ENCODE data around the gene CATSPERZ. TPM values are rescaled to one million over a fixed set of nuclear protein-coding genes. Genes with fewer than 3 reads are reported as not detected.
"Not testable (repeated sequence)": the region's sequence is repeated elsewhere in the genome, so short reads cannot be mapped to it uniquely, and the experiment has no call there.

The CATSPERZ gene
- total RNA-seq, 1 donor from 2014 or later = 0.39 TPM

DNA sequence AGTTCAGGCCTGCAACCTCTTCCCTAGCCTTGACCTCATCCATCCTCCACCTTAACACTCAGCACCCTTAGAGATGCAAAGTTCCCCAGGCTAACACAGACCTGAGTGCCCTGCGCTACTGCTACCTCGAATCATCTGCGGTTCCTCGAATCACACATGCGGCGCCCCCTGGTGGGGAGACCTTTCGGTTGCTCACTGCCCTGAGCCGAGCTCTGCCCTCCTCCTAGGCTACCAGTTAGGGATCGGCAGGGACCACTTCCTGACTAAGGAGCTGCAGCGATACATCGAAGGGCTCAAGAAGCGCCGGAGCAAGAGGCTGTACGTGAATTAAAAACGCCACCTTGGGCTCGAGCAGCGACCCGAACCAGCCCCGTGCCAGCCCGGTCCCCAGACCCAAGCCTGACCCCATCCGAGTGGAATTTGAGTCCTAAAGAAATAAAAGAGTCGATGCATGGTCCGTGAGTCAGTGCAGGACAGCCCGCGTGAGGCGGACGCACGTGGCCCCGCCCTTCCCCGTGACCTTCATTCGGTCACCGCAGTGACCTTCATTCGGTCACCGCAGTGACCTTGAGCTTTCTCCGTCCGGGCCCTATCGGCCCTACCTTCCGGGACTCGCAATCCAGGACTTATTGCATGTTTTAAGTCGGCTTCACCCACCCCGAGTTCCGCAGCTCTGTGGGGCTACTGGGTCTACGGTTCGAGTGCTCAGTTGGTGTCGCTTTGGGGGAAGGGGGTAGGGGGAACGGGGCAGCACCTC, 4.3 kb downstream of the CATSPERZ start:
- peak; percentile 75 for DNase-seq

DNA sequence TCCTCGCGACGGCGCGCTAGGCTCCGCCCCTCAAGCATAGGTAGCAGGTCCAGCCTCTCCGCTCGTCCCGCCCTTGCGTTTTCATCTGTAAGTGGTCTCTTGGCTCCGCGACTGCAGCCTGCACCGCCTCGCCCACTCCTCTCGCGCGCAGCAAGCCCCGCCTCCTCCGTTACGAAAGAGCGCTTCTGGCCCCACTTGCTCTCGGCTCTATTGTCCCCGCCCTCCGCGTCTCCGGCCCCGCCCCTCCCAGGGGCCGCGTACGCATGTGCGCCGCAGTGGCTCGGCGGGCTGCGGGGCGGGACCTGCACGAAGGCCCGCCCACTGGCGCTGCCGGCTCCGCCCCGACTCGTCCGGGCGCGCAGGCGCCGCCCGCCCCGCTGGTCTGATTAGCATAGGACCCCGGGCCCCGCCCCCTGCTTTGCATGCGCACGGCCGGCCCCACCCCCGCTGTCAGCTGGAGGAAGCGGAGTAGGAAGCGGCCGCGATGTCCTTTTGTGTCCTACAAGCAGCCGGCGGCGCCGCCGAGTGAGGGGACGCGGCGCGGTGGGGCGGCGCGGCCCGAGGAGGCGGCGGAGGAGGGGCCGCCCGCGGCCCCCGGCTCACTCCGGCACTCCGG, 5.0 kb downstream of the CATSPERZ start, which contains the start of gene ESRRA:
TSS of gene ESRRA (plus strand) at position 450 of the 616 bp plus-strand sequence. CDS start 1,656 bp downstream, outside the sequence.
- peak; percentile 98 for DNase-seq

DNA sequence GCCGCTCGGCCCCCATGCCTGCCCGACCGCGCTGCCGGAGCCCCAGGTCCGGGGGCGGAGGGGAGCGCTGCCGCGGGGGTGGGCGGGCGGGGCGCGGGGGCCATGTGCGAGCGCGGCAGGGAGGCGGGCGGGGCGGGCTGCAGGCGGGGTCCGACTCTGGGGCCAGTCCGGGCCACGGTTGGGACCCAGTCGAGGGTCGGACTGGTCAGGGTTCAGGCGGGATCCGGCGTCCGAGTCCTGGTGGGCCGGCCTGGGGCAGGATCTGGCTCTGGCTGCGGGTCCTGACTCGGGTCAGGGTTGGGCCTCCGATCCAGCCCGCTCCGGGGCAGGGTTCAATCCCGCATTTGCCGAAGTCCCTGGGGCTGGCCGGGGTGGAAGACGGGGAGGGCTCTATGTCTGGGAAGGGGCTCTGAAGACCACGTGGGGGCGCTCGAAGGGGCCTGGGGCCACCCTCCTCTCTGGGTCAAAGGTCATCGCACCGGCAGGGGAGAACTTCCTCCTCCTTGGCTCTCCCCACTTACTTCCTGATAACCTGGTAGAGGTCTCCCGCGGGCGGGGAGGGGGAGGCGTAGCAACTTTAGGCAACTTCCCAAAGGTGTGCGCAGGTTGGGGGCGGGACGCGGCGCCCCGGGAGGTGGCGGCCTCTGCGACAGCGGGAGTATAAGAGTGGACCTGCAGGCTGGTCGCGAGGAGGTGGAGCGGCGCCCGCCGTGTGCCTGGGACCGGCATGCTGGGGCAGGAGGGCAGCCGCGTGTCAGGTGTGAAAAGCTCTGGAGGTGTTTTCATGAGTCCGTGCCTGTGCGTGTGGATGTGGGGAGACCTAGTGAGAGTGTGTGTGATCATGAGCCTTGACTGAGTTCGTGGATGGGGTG, 5.8 kb downstream of the CATSPERZ start:
- DNase-seq = no peak

DNA sequence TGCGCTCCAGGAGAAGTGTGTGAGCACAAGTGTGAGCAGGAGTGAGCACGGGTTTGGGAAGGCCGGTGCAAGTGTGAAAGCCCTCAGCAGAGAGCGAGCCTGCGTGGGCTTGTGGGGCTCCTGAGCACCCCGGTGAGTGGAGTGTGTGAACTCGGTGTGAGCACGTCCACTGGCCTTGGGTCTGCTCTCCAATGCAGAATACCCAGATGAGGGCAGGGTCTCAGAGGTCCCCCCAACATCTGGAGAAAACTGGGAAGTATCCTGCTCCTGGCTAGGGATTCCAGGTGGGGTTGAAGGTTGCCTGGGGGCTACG, 6.4 kb downstream of the CATSPERZ start:
- DNase-seq = no peak

DNA sequence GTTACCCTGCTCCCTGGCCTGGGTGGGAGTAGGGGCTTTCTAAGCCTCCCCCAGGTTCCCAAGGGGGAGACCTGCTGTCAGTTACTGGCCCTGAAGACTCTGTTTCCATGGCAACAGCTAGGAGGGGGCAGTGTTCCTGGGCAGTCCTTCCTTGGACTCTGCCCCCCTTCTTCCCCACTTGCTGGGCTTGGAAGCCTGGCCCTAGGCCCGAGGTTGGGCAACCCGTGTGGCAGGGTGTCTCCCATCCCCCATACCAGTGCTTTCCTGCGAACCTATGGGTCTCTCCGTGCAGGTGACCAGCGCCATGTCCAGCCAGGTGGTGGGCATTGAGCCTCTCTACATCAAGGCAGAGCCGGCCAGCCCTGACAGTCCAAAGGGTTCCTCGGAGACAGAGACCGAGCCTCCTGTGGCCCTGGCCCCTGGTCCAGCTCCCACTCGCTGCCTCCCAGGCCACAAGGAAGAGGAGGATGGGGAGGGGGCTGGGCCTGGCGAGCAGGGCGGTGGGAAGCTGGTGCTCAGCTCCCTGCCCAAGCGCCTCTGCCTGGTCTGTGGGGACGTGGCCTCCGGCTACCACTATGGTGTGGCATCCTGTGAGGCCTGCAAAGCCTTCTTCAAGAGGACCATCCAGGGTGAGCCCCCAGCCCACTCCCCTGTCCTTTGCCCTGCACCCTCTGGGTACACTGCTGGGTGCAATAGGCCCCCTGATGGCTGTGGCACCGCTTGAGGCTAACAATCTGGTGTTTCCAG, 6.9 kb downstream of the CATSPERZ start:
- DNase-seq = no peak

DNA sequence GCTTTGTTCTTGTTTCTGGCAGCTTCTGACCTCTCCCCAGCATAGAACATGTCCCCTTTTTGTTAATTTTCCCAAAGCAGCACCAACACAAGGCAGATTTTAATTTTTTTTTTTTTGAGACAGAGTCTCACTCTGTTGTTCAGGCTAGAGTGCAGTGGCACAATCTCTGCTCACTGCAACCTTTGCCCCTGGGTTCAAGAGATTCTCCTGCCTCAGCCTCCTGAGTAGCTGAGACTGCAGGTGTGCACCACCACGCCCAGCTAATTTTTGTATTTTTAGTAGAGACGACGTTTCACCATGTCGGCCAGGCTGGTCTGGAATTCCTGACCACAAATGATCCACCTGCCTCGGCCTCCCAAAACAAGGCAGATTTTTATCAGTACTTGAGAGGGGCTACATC, 7.6 kb downstream of the CATSPERZ start:
- DNase-seq = not testable (repeated sequence)

DNA sequence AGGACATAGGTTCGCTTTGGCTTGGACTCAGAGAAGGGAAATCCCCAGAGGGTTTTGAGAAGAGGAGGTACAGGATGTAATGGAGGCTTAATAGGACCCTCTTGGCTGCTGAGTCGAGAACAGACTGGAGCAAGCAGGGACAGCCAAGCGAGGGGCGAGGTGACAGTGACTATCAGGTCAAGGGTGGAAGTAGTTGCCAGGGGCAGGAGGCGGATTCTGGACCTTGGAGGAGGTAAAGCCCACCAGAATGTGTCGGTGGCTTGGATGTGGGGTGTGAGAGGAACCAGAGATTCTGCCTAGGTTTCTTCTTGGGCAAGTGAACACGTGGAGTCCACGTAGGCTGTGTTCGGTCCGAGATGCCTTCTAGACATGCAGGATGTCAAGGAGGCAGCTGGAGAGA, 12.8 kb downstream of the CATSPERZ start:
- no peak for DNase-seq

DNA sequence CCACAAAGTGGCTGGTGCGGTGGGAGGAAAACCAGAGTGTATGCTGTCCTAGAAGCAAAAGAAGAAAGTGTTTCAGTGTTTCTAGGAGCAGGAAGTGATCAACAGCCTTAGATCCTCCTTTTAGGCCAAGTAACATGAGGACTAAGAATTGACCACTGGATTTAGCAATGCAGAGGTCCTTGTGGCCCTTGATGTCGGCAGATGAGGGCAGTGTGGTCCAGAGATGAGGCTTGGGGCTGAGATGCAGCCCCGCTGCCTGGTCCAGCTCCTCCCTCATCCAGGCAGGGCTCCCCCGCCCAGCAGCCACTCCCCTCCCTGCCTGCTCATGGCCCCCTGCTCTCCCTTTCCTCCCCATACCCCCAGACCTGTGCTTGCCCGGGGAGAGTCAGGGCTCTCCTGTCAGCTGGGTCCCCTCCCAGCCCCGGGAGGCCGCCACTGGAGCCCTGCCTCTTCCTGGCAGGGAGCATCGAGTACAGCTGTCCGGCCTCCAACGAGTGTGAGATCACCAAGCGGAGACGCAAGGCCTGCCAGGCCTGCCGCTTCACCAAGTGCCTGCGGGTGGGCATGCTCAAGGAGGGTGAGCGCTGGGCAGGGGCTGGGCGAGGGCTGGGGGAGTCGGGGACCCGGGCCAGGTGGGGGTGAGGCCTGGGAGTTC, 13.5 kb downstream of the CATSPERZ start:
- DNase-seq = no peak

DNA sequence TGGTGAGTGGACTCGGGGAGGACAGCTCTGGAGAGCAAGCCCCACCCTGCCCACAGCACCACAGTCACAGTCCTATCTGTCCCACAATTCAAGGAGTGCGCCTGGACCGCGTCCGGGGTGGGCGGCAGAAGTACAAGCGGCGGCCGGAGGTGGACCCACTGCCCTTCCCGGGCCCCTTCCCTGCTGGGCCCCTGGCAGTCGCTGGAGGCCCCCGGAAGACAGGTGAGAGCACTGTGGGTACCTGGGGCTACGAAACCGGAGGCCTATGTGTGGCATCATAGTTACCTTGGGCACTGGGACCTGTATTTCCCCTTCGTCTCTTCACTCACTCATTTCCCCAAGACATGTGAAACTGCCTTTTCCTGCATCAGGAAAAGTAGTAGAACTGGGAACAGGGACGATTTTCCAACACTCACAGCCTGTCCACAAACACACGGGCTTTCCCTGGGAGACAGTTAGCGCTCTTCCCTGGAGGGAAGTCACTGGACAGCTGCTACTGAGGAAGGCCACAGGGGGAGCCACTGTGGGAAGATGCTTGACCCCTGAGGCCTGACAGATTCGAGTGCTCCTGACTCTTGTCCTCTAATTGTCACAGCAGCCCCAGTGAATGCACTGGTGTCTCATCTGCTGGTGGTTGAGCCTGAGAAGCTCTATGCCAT, 14.1 kb downstream of the CATSPERZ start:
- DNase-seq = no peak

DNA sequence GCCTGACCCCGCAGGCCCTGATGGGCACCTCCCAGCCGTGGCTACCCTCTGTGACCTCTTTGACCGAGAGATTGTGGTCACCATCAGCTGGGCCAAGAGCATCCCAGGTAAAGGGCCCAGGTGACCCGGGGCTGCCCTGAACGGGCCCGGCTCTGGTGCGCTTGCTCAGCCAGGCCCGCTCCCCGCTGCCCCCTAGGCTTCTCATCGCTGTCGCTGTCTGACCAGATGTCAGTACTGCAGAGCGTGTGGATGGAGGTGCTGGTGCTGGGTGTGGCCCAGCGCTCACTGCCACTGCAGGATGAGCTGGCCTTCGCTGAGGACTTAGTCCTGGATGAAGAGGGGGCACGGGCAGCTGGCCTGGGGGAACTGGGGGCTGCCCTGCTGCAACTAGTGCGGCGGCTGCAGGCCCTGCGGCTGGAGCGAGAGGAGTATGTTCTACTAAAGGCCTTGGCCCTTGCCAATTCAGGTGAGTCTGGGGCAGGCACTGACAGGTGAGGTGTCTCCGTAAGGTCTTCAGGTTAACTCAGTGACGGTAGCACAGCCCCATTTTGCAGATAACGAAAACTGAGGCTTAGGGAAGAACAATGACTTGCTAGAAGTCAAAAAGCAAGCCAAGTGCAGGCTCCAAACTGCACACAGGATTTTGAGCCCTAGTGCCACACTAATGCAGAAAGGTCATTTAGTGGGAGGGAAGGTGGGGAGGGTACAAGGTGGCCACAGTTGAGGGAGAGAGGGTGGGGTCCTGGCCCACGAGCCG, 14.8 kb downstream of the CATSPERZ start:
- DNase-seq = no peak

DNA sequence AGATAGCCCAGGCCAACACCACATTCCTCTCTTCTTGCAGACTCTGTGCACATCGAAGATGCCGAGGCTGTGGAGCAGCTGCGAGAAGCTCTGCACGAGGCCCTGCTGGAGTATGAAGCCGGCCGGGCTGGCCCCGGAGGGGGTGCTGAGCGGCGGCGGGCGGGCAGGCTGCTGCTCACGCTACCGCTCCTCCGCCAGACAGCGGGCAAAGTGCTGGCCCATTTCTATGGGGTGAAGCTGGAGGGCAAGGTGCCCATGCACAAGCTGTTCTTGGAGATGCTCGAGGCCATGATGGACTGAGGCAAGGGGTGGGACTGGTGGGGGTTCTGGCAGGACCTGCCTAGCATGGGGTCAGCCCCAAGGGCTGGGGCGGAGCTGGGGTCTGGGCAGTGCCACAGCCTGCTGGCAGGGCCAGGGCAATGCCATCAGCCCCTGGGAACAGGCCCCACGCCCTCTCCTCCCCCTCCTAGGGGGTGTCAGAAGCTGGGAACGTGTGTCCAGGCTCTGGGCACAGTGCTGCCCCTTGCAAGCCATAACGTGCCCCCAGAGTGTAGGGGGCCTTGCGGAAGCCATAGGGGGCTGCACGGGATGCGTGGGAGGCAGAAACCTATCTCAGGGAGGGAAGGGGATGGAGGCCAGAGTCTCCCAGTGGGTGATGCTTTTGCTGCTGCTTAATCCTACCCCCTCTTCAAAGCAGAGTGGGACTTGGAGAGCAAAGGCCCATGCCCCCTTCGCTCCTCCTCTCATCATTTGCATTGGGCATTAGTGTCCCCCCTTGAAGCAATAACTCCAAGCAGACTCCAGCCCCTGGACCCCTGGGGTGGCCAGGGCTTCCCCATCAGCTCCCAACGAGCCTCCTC, 15.7 kb downstream of the CATSPERZ start:
- DNase-seq = not testable (repeated sequence)

DNA sequence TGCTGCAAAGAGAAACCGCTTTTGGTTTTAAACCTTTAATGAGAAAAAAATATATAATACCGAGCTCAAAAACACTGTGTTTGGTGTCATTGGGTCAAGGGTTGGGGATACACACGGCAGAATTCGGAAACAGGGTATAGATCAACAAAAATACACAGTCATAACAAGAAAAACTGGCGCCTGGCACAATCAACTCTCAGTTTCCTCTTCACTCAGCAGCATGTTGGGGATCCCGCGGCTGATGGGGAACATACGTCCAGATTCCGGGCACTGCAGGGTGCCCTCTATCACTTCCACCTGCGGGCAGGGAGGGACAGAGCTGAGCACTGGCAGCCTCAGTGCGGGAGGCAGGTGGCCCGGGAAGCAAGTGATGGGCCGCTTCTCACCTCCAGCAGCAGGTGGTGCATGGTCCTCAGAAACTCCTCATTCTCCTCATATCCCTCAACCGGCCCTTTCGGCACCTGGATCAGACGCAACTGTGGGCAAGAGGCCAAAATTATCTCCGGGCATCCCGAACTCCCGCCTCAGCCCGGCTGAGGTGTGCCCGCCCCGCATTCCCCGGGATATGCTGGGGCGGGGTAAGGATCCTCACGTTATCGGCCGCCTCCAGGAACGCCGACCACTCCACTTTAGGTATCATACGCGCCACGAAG, 16.6 kb downstream of the CATSPERZ start:
- no peak for DNase-seq

DNA sequence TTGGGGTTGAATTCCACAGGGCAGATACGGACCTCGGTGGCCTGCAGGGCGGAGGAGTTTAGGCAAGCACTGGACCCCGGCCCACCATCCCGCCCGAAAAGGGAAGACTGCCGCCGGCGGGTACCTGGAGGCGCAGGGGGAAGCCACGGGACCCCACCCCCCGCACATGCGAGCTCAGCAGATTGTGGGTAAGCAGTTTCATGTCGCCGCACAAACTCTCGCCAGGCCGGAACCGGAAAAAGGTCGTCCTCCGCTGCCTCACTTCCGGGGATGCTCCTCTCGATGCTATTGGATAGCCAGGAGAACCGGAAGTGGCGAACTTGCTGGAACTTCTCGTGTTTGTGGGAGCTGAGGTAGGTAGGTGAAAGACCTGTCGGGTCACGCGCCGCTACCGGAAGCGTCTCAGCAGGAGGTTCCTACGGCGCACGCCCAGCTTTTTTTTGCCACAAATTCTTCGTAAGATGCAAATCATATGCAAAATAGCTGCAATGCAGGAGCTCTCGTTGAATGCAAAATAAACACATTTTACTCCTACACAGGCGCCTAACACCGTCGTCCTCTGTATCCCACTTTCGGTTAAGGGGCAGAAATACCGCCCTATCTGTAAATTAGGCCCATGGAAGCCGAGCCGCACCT, 17.3 kb downstream of the CATSPERZ start, which contains the start of gene TRMT112:
TSS of gene TRMT112 (minus strand) at position 235 of the 636 bp plus-strand sequence. CDS start at position 202, 33 bp downstream.
- peak; percentile 97 for DNase-seq

DNA sequence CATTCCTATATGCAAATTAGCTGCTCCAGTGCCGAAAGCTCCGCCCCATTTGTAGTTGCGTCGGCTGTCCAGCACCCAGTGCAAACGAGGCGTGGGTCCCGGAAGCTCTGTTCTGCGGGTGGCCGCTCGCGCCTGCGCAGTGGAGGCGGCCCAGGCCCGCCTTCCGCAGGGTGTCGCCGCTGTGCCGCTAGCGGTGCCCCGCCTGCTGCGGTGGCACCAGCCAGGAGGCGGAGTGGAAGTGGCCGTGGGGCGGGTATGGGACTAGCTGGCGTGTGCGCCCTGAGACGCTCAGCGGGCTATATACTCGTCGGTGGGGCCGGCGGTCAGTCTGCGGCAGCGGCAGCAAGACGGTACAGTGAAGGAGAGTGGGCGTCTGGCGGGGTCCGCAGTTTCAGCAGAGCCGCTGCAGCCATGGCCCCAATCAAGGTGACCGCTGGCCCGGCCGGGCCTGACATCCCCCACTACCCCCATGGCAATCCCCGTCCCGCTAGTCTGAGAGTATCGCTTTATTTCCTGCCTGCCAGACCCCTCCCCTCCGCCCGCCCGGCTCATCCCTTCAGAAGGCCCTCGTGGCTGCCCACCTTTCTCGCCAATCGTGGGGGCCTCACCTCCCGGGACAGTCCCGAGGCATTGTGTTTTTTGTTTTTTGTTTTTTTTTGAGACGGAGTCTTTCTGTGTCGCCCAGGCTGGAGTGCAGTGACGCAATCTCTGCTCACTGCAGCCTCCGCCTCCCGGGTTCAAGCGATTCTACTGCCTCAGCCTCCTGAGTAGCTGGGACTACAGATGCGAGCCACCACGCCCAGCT, 18.0 kb downstream of the CATSPERZ start, which contains the start of gene PRDX5:
TSS of gene PRDX5 (plus strand) at position 161 of the 805 bp plus-strand sequence. CDS start at position 256, 95 bp downstream.
- peak; percentile 96 for DNase-seq

DNA sequence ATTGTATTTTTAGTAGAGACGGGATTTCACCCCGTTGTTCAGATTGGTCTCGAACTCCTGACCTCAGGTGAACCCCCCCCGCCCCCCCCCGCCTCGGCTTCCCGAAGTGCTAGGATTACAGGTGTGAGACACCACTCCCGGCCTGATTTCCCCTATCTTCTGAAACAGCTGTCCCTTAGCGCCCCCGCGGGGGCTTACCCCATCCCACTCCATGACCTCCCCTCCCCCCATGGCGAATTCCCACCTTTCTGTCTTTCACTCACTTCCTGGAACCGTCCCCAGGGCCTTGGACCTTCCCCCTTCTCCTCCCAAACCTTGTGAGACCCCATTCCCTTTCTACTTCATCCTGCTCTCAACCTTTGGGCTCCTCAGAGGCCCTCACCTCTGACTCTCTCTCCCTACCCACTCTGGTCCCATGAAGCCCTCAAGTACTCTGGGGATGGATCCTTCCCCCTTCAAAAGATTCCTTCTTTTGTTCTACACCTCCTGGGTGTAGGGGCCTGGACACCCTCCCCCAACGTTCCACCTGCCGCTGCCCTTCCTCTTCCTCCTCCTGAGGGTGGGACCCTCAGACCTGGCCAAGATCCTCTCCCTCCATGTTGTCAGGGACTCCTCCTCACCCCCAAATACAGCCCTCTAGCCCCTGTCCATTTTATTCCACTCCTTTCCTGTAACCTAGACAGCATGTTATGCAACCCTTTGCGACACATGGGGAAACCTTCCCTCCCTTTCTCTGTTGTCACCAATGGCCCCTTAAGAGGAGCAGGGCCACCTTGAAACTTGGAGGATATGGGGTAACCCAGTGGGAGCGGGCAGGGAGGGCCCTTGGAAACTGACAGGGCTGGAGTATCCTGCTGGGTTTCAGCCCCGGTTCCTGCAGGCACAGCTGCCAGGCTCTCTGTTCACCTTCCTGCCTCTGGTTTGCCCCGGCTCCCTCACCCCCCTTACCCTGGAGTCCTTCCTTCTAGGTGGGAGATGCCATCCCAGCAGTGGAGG, 18.9 kb downstream of the CATSPERZ start:
- DNase-seq = no peak

DNA sequence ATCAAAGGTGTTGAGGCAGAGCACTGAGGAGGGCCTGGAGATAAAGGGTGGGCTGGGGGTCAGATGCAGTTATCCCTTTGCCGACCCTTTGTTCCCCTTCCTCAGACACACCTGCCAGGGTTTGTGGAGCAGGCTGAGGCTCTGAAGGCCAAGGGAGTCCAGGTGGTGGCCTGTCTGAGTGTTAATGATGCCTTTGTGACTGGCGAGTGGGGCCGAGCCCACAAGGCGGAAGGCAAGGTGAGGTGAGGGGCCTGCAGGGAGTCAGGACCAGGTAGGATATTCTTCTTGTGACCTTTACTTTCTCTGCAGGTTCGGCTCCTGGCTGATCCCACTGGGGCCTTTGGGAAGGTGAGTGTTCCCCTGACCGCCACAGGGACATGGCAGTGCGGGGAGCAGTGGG, 20.4 kb downstream of the CATSPERZ start:
- DNase-seq = no peak

Data from skin of body (tissue), 2 donors.